ACC112 (cell line): ENCODE data around the gene CLEC18A.

Experiments used
- H2AFZ ChIP-seq: fragments of 200-600 bp; sonication (generic); one replicate; pipeline ENCODE4 v1.6.0; 2017; ENCODE audit warnings: antibody characterized with exemption, low read length; ENCODE audit not compliant: unreplicated experiment
- H3K27ac ChIP-seq: fragments of 200-600 bp; sonication (generic); 2 replicates; pipeline ENCODE4 v1.5.1; 2014; ENCODE audit warnings: low read depth, mild to moderate bottlenecking, antibody characterized with exemption, low read length, moderate library complexity
- H3K27me3 ChIP-seq: fragments of 200-600 bp; sonication (generic); 2 replicates; pipeline ENCODE4 v1.6.1; 2014; ENCODE audit warnings: mild to moderate bottlenecking, antibody characterized with exemption, low read length, moderate library complexity, mixed read lengths; ENCODE audit not compliant: insufficient read depth
- H3K36me3 ChIP-seq: fragments of 200-600 bp; sonication (generic); 2 replicates; pipeline ENCODE4 v1.6.1; 2016; ENCODE audit warnings: mild to moderate bottlenecking, antibody characterized with exemption, low read length, moderate library complexity, mixed read lengths; ENCODE audit not compliant: insufficient read depth
- H3K4me1 ChIP-seq: fragments of 200-600 bp; sonication (generic); one replicate; pipeline ENCODE4 v1.6.1; 2016; ENCODE audit warnings: low read length, mixed read lengths; ENCODE audit not compliant: insufficient read depth, unreplicated experiment, control insufficient read depth
- H3K4me3 ChIP-seq: fragments of 200-600 bp; sonication (generic); 2 replicates; pipeline ENCODE4 v1.5.1; 2014; ENCODE audit warnings: mild to moderate bottlenecking, low read depth, low read length
- H3K79me2 ChIP-seq: fragments of 200-600 bp; sonication (generic); one replicate; pipeline ENCODE4 v1.6.0; 2016; ENCODE audit warnings: low read length; ENCODE audit not compliant: control insufficient read depth, unreplicated experiment, insufficient read depth

Gene CLEC18A

GRCh38 chr16:69918241-69918640 lies 32.9 kb upstream of the CLEC18A start:
- peak overlapping the region; percentile 98 for H3K27ac ChIP-seq
- H3K4me3 ChIP-seq: peak overlapping the region; percentile 70
- no peaks in the 10 kb centered on the region for H3K79me2 ChIP-seq
- H2AFZ ChIP-seq: peak overlapping the region; percentile 81
- no peaks in the 10 kb centered on the region for H3K36me3 ChIP-seq
- no peaks in the 10 kb centered on the region for H3K27me3 ChIP-seq
- peaks cover 18% of the 10 kb centered on the region for H3K4me1 ChIP-seq

- H3K27ac ChIP-seq: no peak overlapping the region
- H2AFZ ChIP-seq: no peak overlapping the region
- no peaks in the 10 kb centered on the region for H3K27me3 ChIP-seq
- H3K79me2 ChIP-seq: no peaks in the 10 kb centered on the region
- peaks cover 33% of the 10 kb centered on the region for H3K4me1 ChIP-seq
- H3K4me3 ChIP-seq: no peak overlapping the region
- H3K36me3 ChIP-seq: no peaks in the 10 kb centered on the region
Measured at GRCh38 chr16:69921127-69921526, 30.0 kb upstream of the CLEC18A start.

DNA sequence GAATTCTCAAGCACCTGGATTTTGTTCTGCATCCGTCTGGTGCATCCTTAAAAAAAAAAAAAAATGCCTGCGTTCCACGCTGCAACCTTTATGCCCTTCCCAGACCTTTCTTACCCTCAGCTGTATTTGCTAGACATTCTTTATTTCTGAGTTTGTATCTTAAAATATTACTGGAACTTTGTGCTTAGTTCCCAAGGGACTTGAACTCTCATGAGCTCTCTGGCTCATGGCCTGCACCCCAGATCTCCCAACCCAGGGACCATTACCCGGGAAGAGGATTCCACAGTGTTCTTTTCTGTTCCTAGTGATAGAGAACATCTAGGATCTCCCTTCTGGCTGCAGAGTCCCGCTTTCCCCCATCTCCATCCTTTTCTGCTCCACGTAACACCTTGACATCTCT lies 28.9 kb upstream of the CLEC18A start:
- Histone ChIP-seq H3K27ac (no peak overlapping the region), H2AFZ (no peak overlapping the region), H3K36me3 (no peaks in the 10 kb centered on the region), H3K79me2 (no peaks in the 10 kb centered on the region), H3K27me3 (no peaks in the 10 kb centered on the region), H3K4me1 (peaks cover 35% of the 10 kb centered on the region), H3K4me3 (no peak overlapping the region)

DNA sequence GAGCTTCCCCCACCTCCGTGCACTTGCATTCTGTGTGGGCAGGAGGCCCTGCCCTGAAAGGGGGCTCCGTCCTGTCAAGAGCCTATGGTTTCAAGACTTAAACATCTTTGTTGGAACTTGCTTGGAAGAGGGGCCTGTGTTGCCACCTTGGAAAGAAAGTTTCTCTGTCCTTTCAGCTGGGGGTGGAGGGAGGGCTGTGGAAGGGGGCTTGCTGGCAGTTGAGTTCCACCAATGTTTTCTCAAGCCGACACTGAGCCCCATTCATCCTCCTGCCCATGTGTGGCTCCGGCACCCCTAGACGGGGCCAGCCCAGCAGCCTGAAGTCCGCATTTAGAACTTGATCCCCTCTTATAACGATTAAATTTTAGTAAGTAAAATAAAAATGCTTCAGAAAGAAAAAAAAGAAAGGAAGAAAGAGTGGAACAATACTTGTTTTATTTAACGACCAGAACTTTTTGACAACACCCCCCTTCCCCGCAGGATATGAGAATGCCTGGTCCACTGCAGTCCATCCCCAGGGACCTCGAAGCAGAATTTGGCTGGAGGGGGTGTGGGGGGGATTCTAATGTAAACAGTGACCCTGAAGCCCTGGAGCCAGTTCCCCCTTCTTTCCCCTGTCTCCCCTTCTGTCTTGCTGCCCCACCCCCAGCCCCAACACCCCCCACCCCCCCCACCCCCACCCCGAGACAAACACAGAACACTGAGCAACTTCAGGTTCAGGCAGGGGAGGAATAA lies 26.9 kb upstream of the CLEC18A start:
- Histone ChIP-seq H3K27me3 (no peaks in the 10 kb centered on the region), H3K27ac (no peak overlapping the region), H3K79me2 (no peaks in the 10 kb centered on the region), H3K36me3 (no peaks in the 10 kb centered on the region), H3K4me3 (peak overlapping the region; percentile 68; the same call in 1 of the 2 replicates), H2AFZ (no peak overlapping the region), H3K4me1 (peaks cover 27% of the 10 kb centered on the region)

DNA sequence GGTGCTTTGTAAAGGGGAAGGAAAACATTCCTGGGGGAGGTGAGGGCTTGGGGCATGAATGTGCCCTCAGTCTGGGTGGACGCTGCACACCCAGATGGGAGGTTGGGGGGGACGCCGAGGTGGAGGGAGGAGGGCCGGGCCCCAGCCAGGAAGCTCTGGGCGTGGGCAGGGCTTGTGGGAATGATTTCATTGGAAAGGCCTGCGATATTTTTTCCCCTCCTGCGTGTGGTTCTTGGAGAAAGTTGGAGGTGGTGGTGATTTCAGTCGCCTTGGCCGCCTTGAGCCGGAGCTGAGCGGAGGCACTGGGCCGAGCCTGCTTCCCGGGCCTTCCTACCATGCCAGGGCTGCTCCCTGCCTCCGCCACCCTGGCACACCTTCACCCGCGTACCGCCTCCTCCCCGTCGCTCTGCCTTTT lies 26.4 kb upstream of the CLEC18A start:
- peaks cover under 1% of the 10 kb centered on the region; the same call in 1 of the 2 replicates for H3K36me3 ChIP-seq
- peak overlapping the region; percentile 46 for H3K27ac ChIP-seq
- H2AFZ ChIP-seq: peak overlapping the region; percentile 28

GRCh38 chr16:69925311-69925710 lies 25.8 kb upstream of the CLEC18A start:
- Histone ChIP-seq H2AFZ (peak overlapping the region; percentile 28), H3K79me2 (no peaks in the 10 kb centered on the region), H3K4me3 (peak overlapping the region; percentile 68), H3K4me1 (peaks cover 27% of the 10 kb centered on the region), H3K27me3 (no peaks in the 10 kb centered on the region), H3K36me3 (peaks cover 3% of the 10 kb centered on the region; the same call in 1 of the 2 replicates), H3K27ac (peak overlapping the region; percentile 46)

More for the DNA sequence above, 26.4 kb upstream of the CLEC18A start:
- no peaks in the 10 kb centered on the region for H3K27me3 ChIP-seq
- peak overlapping the region; percentile 68 for H3K4me3 ChIP-seq
- no peaks in the 10 kb centered on the region for H3K79me2 ChIP-seq
- H3K4me1 ChIP-seq: peaks cover 27% of the 10 kb centered on the region

DNA sequence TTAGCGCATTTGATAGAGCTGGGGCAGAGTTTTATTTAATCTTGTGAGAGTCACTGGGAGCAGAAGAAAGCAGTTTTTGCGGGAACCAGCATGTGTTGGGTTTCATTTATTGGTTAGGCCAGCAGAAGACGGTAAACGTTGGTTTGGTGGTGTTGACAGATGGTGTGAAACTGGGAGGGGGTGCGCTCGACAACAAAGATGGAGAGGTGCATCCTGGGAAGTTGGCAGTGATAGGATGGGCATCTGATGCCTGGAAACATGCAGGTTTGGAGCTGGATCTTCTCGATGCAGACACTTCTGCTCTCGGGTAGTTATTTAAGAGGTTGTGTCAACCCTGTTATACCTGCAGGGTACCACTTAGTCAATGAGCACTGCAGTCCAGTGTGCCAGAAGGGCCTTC lies 24.9 kb upstream of the CLEC18A start:
- no peaks in the 10 kb centered on the region for H3K27me3 ChIP-seq
- no peak overlapping the region for H2AFZ ChIP-seq
- peaks cover 23% of the 10 kb centered on the region for H3K4me1 ChIP-seq
- peaks cover 3% of the 10 kb centered on the region; the same call in 1 of the 2 replicates for H3K36me3 ChIP-seq
- H3K79me2 ChIP-seq: no peaks in the 10 kb centered on the region
- peak overlapping the region; percentile 68 for H3K4me3 ChIP-seq
- no peak overlapping the region for H3K27ac ChIP-seq

GRCh38 chr16:69927056-69927757 lies 23.9 kb upstream of the CLEC18A start:
- H3K79me2 ChIP-seq: no peaks in the 10 kb centered on the region
- H3K27me3 ChIP-seq: no peaks in the 10 kb centered on the region
- H3K4me3 ChIP-seq: no peak overlapping the region
- no peak overlapping the region for H3K27ac ChIP-seq
- H3K4me1 ChIP-seq: peaks cover 23% of the 10 kb centered on the region
- no peak overlapping the region for H2AFZ ChIP-seq
- peaks cover 5% of the 10 kb centered on the region; the same call in 1 of the 2 replicates for H3K36me3 ChIP-seq

DNA sequence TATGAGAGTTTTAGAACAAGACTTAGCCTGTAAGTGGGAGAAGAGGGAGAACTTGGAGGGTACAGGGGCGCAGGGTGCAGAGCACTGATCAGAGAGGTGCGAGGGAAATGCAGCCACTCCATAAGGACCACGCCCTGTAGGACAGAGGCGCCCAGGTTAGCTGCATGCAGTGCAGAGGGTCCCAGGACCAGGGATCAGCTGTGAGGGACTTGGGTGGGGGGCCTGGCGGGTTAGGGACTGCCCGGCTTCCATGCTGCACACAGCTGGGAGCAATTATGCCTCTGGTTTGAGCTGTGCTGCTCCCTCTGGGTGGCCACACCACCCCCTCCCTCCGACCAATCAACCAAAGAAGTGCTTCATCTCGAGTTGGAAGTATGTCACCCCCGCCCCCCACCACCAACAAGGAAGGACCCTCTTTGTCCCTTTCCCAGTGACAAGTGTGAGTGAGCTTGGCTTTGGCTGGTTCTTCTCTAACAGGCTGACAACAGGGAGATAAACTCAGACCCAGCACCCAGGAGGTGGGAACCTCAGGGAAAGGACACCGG lies 22.2 kb upstream of the CLEC18A start:
- H3K4me1 ChIP-seq: peaks cover 23% of the 10 kb centered on the region
- H2AFZ ChIP-seq: no peak overlapping the region
- H3K27me3 ChIP-seq: no peaks in the 10 kb centered on the region
- H3K4me3 ChIP-seq: no peak overlapping the region
- peaks cover 5% of the 10 kb centered on the region; the same call in 1 of the 2 replicates for H3K36me3 ChIP-seq
- no peaks in the 10 kb centered on the region for H3K79me2 ChIP-seq
- no peak overlapping the region for H3K27ac ChIP-seq

- no peak overlapping the region for H2AFZ ChIP-seq
- peaks cover 23% of the 10 kb centered on the region for H3K4me1 ChIP-seq
- peaks cover 5% of the 10 kb centered on the region; the same call in 1 of the 2 replicates for H3K36me3 ChIP-seq
- H3K27ac ChIP-seq: no peak overlapping the region
- no peaks in the 10 kb centered on the region for H3K79me2 ChIP-seq
- no peaks in the 10 kb centered on the region for H3K27me3 ChIP-seq
- H3K4me3 ChIP-seq: no peak overlapping the region
Measured at GRCh38 chr16:69929480-69929879, 21.7 kb upstream of the CLEC18A start.
